ENCODE data around the gene PMP22. TPM values are rescaled to one million over a fixed set of nuclear protein-coding genes. Genes with fewer than 3 reads are reported as not detected.
A peak's percentile ranks its signal among the peaks of the same experiment; 100 is the strongest.

The PMP22 gene
- total and polyA plus RNA-seq, 2 of the 13 experiments (the other 11 are each of a cell fraction or from before 2014, with no cell fraction given), result 5.7 to 6.2 TPM

GRCh38 chr17:15260376-15261257 lies 4.5 kb downstream of the PMP22 start (continued):
- TF ChIP-seq BCLAF1 (IDR thresholded peaks at IDR 0.05), result no peak
- TF ChIP-seq SRSF1 (optimal IDR thresholded peaks at IDR 0.05; ENCODE audit: low read depth, low read length), result no peak
- no peak for TF ChIP-seq MBNL3 (CRISPR knock-in tag; conservative IDR thresholded peaks at IDR 0.05)
- TF ChIP-seq ASH2L (IDR thresholded peaks at IDR 0.05; ENCODE audit: insufficient read length, low read depth, low read length), result peak; percentile 80
- TF ChIP-seq HMGA1 (CRISPR knock-in tag; conservative IDR thresholded peaks at IDR 0.05), result no peak
- peak; percentile 100 for TF ChIP-seq ZNF563 (CRISPR knock-in tag; IDR thresholded peaks at IDR 0.05)
- 0 out of 2 replicates have a peak, but pooled peaks have one; percentile 62 for TF ChIP-seq NR0B2 (CRISPR knock-in tag; IDR thresholded peaks at IDR 0.05)
- no peak for TF ChIP-seq ZNF382 (CRISPR knock-in tag; IDR thresholded peaks at IDR 0.05; ENCODE audit: borderline replicate concordance)
- TF ChIP-seq ZNF331 (CRISPR knock-in tag; IDR thresholded peaks at IDR 0.05), result peak; percentile 49; the same call in 1 of the 2 replicates
- TF ChIP-seq ZUFSP (CRISPR knock-in tag; IDR thresholded peaks at IDR 0.05; ENCODE audit: borderline replicate concordance), result no peak
- TF ChIP-seq ZBTB14 (CRISPR knock-in tag; IDR thresholded peaks at IDR 0.05), result peak; percentile 90
- 0 out of 2 replicates have a peak, but pooled peaks have one; percentile 37 for TF ChIP-seq ARNT2 (CRISPR knock-in tag; IDR thresholded peaks at IDR 0.05; ENCODE audit: low read depth)
- no peak for TF ChIP-seq U2AF1 (optimal IDR thresholded peaks at IDR 0.05; ENCODE audit: low read depth, low read length)
- no peak for TF ChIP-seq GRHL1 (CRISPR knock-in tag; conservative IDR thresholded peaks at IDR 0.05)

Measured in HepG2 (cell line).